ENCODE measurements around the gene ST6GALNAC3. TPM values are rescaled to one million over a fixed set of nuclear protein-coding genes. Genes with fewer than 3 reads are reported as not detected.

ST6GALNAC3 gene
- total and polyA plus RNA-seq, 11 donors: 2.5 to 7.7 (median 4.4) TPM

- WGBS, 4 donors: 81 to 93% (median 91%) methylated on average over 3 of the region's 3 CpGs
- Histone ChIP-seq H3K27me3 (no peaks in the 10 kb centered on the region), H3K27ac (no peak overlapping the region), H3K4me3 (no peak overlapping the region), H3K9me3 (no peaks in the 10 kb centered on the region), H3K4me1 (peaks cover 0 to 4% (median 0%) of the 10 kb centered on the region in 12 donors), H3K36me3 (no peaks in the 10 kb centered on the region)
- TF ChIP-seq CTCF (IDR thresholded peaks at IDR 0.05): no peak
- TF ChIP-seq POLR2A (IDR thresholded peaks at IDR 0.05): no peak
- no peak for DNase-seq
- no peak for ATAC-seq
- intact Hi-C loops (cut with DNase I): loop anchor here in 2 of 10 donors (10.0 kb wide), 1 partner anchor 121 kb away; no protein-coding TSS in a partner anchor
Observed at GRCh38 chr1:76033800-76034475, 40.6 kb upstream of the ST6GALNAC3 start.

GRCh38 chr1:76035053-76035452, 39.5 kb upstream of the ST6GALNAC3 start:
- TF ChIP-seq POLR2A (IDR thresholded peaks at IDR 0.05) (no peak), CTCF (IDR thresholded peaks at IDR 0.05) (peak in 10 of 12 donors; percentile 8 to 49 (median 36))
- Histone ChIP-seq H3K36me3 (no peaks in the 10 kb centered on the region), H3K27ac (no peak overlapping the region), H3K9me3 (no peaks in the 10 kb centered on the region), H3K4me1 (no peaks in the 10 kb centered on the region), H3K4me3 (no peak overlapping the region), H3K27me3 (no peaks in the 10 kb centered on the region)
- intact Hi-C loops (cut with DNase I): loop anchor here in 3 of 10 donors (5.0 to 10.0 kb wide), 2 partner anchors 117 to 120 kb away; no protein-coding TSS in a partner anchor
- ATAC-seq (no peak), DNase-seq (no peak)
- 55 to 63% (median 59%) methylated on average over 2 of the region's 2 CpGs for WGBS, 4 donors

DNA sequence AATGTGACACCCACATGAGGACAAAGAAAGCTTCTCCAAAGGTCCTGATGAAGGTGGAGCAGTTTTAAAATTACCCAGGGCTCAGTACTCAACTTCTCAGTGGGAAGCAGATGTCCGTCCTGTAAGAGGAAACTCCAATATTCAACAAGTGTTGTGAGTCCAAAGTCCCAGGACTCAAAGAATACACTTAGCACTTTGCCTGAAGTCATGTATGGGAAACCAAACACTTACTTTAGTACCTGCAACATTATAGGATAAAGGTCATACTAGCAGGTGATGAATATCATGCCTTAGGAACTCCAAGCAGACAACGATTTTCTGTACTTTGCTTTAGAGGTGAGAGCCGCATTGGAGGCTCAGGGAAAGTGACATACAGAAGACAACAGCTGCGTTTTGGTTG, 37.2 kb upstream of the ST6GALNAC3 start:
- DNase-seq: no peak
- no peak for ATAC-seq
- Histone ChIP-seq H3K4me3 (no peak overlapping the region), H3K9me3 (no peaks in the 10 kb centered on the region), H3K36me3 (no peaks in the 10 kb centered on the region), H3K4me1 (no peaks in the 10 kb centered on the region), H3K27ac (no peak overlapping the region), H3K27me3 (peaks cover 0 to 3% (median 0%) of the 10 kb centered on the region in 9 donors)
- no peak for TF ChIP-seq POLR2A (IDR thresholded peaks at IDR 0.05)
- no peak for TF ChIP-seq CTCF (IDR thresholded peaks at IDR 0.05)
- intact Hi-C loops (cut with DNase I): loop anchor here in 3 of 10 donors (5.0 to 10.0 kb wide), 2 partner anchors 115 to 117 kb away; no protein-coding TSS in a partner anchor
- WGBS, 4 donors: 66 to 69% (median 68%) methylated on average over 4 of the region's 4 CpGs

GRCh38 chr1:76038287-76039004, 36.1 kb upstream of the ST6GALNAC3 start:
- Histone ChIP-seq H3K4me1 (no peaks in the 10 kb centered on the region), H3K27ac (no peak overlapping the region), H3K36me3 (no peaks in the 10 kb centered on the region), H3K27me3 (peaks cover 0 to 3% (median 0%) of the 10 kb centered on the region in 9 donors), H3K9me3 (no peaks in the 10 kb centered on the region), H3K4me3 (no peak overlapping the region)
- 79 to 89% (median 84%) methylated on average over 3 of the region's 3 CpGs for WGBS, 4 donors
- intact Hi-C loops (cut with DNase I): loop anchor here in 3 of 10 donors (5.0 to 10.0 kb wide), 2 partner anchors 114 to 116 kb away; no protein-coding TSS in a partner anchor
- DNase-seq: no peak
- TF ChIP-seq POLR2A (IDR thresholded peaks at IDR 0.05) (no peak), CTCF (IDR thresholded peaks at IDR 0.05) (no peak)
- ATAC-seq: no peak

Data from heart left ventricle (tissue), 16 donors.